GM12878 (cell line): ENCODE measurements around the gene ATG14. TPM values are rescaled to one million over a fixed set of nuclear protein-coding genes. Genes with fewer than 3 reads are reported as not detected.

ENCODE experiments used
- ATAC-seq: fragments of 200-7000 bp; cut with Tn5 transposase; 3 replicates; pipeline ENCODE4 v1.9.1; 2020; ENCODE audit warnings: mild to moderate bottlenecking, moderate library complexity
- BruUV-seq: library from RNA; stranded (reverse); fragments of 400-500 nt; replicated peaks from 2 replicates; lab custom pipeline; 2021; lab: Mats Ljungman, UMichigan
- CTCF ChIA-PET: fragments of 300-600 bp; sonication (Branson Sonifier 250); formaldehyde crosslinking; extraction: SDS; loops from one replicate; lab custom pipeline; 2021; ENCODE audit warnings: inconsistent platforms; lab: Yijun Ruan, JAX
- POLR2A ChIA-PET: fragments of 350-600 bp; formaldehyde crosslinking; extraction: SDS; loops from one replicate; lab custom pipeline; 2021; ENCODE audit warnings: inconsistent platforms; lab: Charles Lee
- RAD21 ChIA-PET: fragments of 300-600 bp; sonication (Branson Sonifier 250); formaldehyde crosslinking; loops from one replicate; lab custom pipeline; 2023; ENCODE audit warnings: antibody characterized with exemption; ENCODE audit not compliant: unreplicated experiment; lab: Charles Lee
- SMC1A ChIA-PET: fragments of 300-600 bp; sonication (Branson Sonifier 250); formaldehyde crosslinking; loops from one replicate; lab custom pipeline; 2023; ENCODE audit not compliant: unreplicated experiment, uncharacterized antibody; lab: Charles Lee
- DNase-seq: peaks from one replicate; pipeline ENCODE4 v3.0.0-alpha.2; 2011; ENCODE audit warnings: low read depth, low spot score
- FAIRE-seq: peaks from 3 replicates; lab custom pipeline; 2011; peaks lifted over from hg19 to GRCh38; lab: Jason Lieb, UNC
- H2AFZ ChIP-seq: 2 replicates; pipeline ENCODE4 v1.6.0; 2011; ENCODE audit warnings: low read depth, low read length, control low read depth; ENCODE audit not compliant: control insufficient read depth
- H3K27ac ChIP-seq: 2 replicates; pipeline ENCODE4 v1.5.1; 2011; ENCODE audit warnings: control low read depth; ENCODE audit not compliant: control insufficient read depth, insufficient read depth
- H3K27me3 ChIP-seq, 2 experiments: replicated peaks in 1 of 2; 2 replicates each; pipeline versions ENCODE4 v1.6.0 to v1.6.1; 2011; ENCODE audit warnings: low read length in 1 of 2; ENCODE audit not compliant: control insufficient read depth in 2 of 2, insufficient read depth in 2 of 2
- H3K36me3 ChIP-seq, 2 experiments: 2 replicates each; pipeline ENCODE4 v1.5.1; 2011; ENCODE audit warnings: low read length in 1 of 2; ENCODE audit not compliant: control insufficient read depth in 2 of 2, insufficient read depth in 2 of 2
- H3K4me1 ChIP-seq: 2 replicates; pipeline ENCODE4 v1.6.1; 2011; ENCODE audit warnings: mild to moderate bottlenecking, low read length, moderate library complexity, mixed read lengths; ENCODE audit not compliant: control insufficient read depth, insufficient read depth
- H3K4me2 ChIP-seq: 2 replicates; pipeline ENCODE4 v1.6.0; 2011; ENCODE audit warnings: control low read depth; ENCODE audit not compliant: control insufficient read depth, insufficient read depth
- H3K4me3 ChIP-seq: fragments of 200-600 bp; sonication (generic); 2 replicates; pipeline ENCODE4 v1.5.1; 2016
- H3K79me2 ChIP-seq: 2 replicates; pipeline ENCODE4 v1.6.0; 2011; ENCODE audit warnings: low read length; ENCODE audit not compliant: control insufficient read depth, insufficient read depth
- H3K9ac ChIP-seq: 2 replicates; pipeline ENCODE4 v1.8.0; 2011; ENCODE audit warnings: low read length, control low read depth, mixed read lengths; ENCODE audit not compliant: control insufficient read depth, insufficient read depth
- H3K9me3 ChIP-seq: replicated peaks from 3 replicates; pipeline ENCODE4 v1.5.1; 2011; ENCODE audit warnings: mild to moderate bottlenecking, low read length; ENCODE audit not compliant: control insufficient read depth, insufficient read depth
- H4K20me1 ChIP-seq: 2 replicates; pipeline ENCODE4 v1.6.0; 2011; ENCODE audit not compliant: control insufficient read depth, insufficient read depth
- CBFB ChIP-seq: IDR thresholded peaks from 2 replicates; pipeline ENCODE4 v1.6.1; 2016; ENCODE audit warnings: antibody characterized with exemption, low read depth
- CREM ChIP-seq: IDR thresholded peaks from 2 replicates; pipeline ENCODE4 v1.6.1; 2014; ENCODE audit warnings: antibody characterized with exemption, low read depth
- E4F1 ChIP-seq: fragments of 450-650 bp; IDR thresholded peaks from 2 replicates; pipeline ENCODE4 v1.6.1; 2018; ENCODE audit warnings: borderline replicate concordance, mild to moderate bottlenecking; ENCODE audit not compliant: partially characterized antibody
- IKZF1 ChIP-seq: fragments of 450-650 bp; conservative IDR thresholded peaks from 2 replicates; pipeline ENCODE4 v1.6.1; 2017; ENCODE audit warnings: antibody characterized with exemption, mild to moderate bottlenecking
- NRF1 ChIP-seq: conservative IDR thresholded peaks from 2 replicates; pipeline ENCODE4 v1.6.1; 2011; ENCODE audit warnings: mild to moderate bottlenecking, low read depth, low read length, improper control_type of control experiment
- POLR2AphosphoS5 ChIP-seq: IDR thresholded peaks from 2 replicates; pipeline ENCODE4 v1.6.1; 2011; ENCODE audit warnings: mild to moderate bottlenecking, low read length, inconsistent platforms
- RELA ChIP-seq: fragments of 450-650 bp; IDR thresholded peaks from 2 replicates; pipeline ENCODE4 v1.8.0; 2014; ENCODE audit warnings: borderline replicate concordance; ENCODE audit not compliant: partially characterized antibody
- SIN3A ChIP-seq: IDR thresholded peaks from 2 replicates; pipeline ENCODE4 v1.6.1; 2012; ENCODE audit warnings: low read depth, low read length, improper control_type of control experiment
- SPI1 ChIP-seq: IDR thresholded peaks from 2 replicates; pipeline ENCODE4 v1.6.1; 2011; ENCODE audit warnings: low read depth, mild to moderate bottlenecking, low read length, moderate library complexity, borderline replicate concordance; ENCODE audit not compliant: insufficient read depth
- TCF3 ChIP-seq: IDR thresholded peaks from 2 replicates; pipeline ENCODE4 v1.6.1; 2012; ENCODE audit warnings: low read depth, mild to moderate bottlenecking, low read length, borderline replicate concordance; ENCODE audit not compliant: insufficient read depth
- ZNF274 ChIP-seq: IDR thresholded peaks from one replicate; pipeline ENCODE4 v1.8.0; 2011; ENCODE audit not compliant: insufficient read length, insufficient read depth
- WGBS: methylation state at CpG from one replicate; pipeline ENCODE4 v1.1.6; 2016; ENCODE audit warnings: low lambda C conversion rate; ENCODE audit not compliant: insufficient replicate concordance, insufficient coverage; ENCODE audit errors: missing lambda C conversion rate; 5-methylcytosine and 5-hydroxymethylcytosine counted together
- in situ Hi-C: fragments of 300-500 bp; cut with MboI; formaldehyde crosslinking; loops from 9 replicates; pipeline ENCODE4 v1.14.3; 2018; ENCODE audit warnings: mixed read lengths
- intact Hi-C: fragments of 100-400 bp; cut with micrococcal nuclease; formaldehyde crosslinking; loops from one replicate; pipeline ENCODE4 v1.14.2; 2022; ENCODE audit not compliant: unreplicated experiment
- polyA plus RNA-seq, 11 experiments: library from polyadenylated mRNA; depleted of rRNA in 4 of 11; unstranded in 6 of 11; stranded (reverse) in 5 of 11; fragments of >200 nt; fragmentation: Nextera tagmentation in 4 of 11; fragmentation: Illumina TruSeq in 1 of 11; extraction: Ambion mirVana in 4 of 11; extraction: Trizol in 1 of 11; gene quantifications; 1 replicate in 1 of 11; 2 replicates in 10 of 11; pipeline versions ENCODE4 v1.2.1 to v1.2.3, GENCODE V29; 2011 to 2016; ENCODE audit warnings: inconsistent platforms in 2 of 11, missing spikeins in 2 of 11, low read depth in 1 of 11
- total RNA-seq, 4 experiments: library from RNA; depleted of rRNA in 3 of 4; stranded (reverse); fragments of >200 nt in 3 of 4; fragmentation: Illumina TruSeq in 1 of 4; extraction: Trizol in 1 of 4; gene quantifications; 2 replicates each; pipeline versions ENCODE4 v1.2.1 to v1.2.3, GENCODE V29; 2013 to 2021
- TF ChIP-seq, protein P1 (sequence below): fragments of 450-650 bp; IDR thresholded peaks from 2 replicates; pipeline ENCODE4 v1.6.1; 2017; ENCODE audit warnings: antibody characterized with exemption, mild to moderate bottlenecking, moderate library complexity
- TF ChIP-seq, protein P2 (sequence below): fragments of 450-650 bp; formaldehyde crosslinking; IDR thresholded peaks from 2 replicates; pipeline ENCODE4 v1.5.0; 2022; ENCODE audit warnings: mild to moderate bottlenecking, missing genetic modification characterization

The ATG14 gene
- total and polyA plus RNA-seq, 10 of the 15 experiments (the other 5 are each of a cell fraction or from before 2014, with no cell fraction given), result 1.1 to 6.4 (median 5.0) TPM

GRCh38 chr14:55347748-55348147 is 63.9 kb downstream of the ATG14 start:
- no peaks in the 10 kb centered on the region for H4K20me1 ChIP-seq
- in situ Hi-C loops, result no loop called here
- no peak overlapping the region for H2AFZ ChIP-seq
- BruUV-seq, result no TSS peak
- H3K36me3 ChIP-seq, result peaks cover 7 to 10% of the 10 kb centered on the region in 2 experiments
- H3K4me3 ChIP-seq, result no peak overlapping the region
- no peak for FAIRE-seq
- POLR2A ChIA-PET, result interaction anchor here (2.7 kb wide), 1 partner anchor 73 kb away, joined by 6 read pairs; no protein-coding TSS in a partner anchor
- TF ChIP-seq CBFB (no peak), ZNF274 (no peak), CREM (no peak), SIN3A (no peak), E4F1 (no peak), RELA (no peak), SPI1 (no peak), TCF3 (no peak), POLR2AphosphoS5 (no peak), NRF1 (no peak), IKZF1 (no peak)
- TF ChIP-seq, protein P1, sequence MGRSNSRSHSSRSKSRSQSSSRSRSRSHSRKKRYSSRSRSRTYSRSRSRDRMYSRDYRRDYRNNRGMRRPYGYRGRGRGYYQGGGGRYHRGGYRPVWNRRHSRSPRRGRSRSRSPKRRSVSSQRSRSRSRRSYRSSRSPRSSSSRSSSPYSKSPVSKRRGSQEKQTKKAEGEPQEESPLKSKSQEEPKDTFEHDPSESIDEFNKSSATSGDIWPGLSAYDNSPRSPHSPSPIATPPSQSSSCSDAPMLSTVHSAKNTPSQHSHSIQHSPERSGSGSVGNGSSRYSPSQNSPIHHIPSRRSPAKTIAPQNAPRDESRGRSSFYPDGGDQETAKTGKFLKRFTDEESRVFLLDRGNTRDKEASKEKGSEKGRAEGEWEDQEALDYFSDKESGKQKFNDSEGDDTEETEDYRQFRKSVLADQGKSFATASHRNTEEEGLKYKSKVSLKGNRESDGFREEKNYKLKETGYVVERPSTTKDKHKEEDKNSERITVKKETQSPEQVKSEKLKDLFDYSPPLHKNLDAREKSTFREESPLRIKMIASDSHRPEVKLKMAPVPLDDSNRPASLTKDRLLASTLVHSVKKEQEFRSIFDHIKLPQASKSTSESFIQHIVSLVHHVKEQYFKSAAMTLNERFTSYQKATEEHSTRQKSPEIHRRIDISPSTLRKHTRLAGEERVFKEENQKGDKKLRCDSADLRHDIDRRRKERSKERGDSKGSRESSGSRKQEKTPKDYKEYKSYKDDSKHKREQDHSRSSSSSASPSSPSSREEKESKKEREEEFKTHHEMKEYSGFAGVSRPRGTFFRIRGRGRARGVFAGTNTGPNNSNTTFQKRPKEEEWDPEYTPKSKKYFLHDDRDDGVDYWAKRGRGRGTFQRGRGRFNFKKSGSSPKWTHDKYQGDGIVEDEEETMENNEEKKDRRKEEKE, result no peak
- TF ChIP-seq, protein P2, sequence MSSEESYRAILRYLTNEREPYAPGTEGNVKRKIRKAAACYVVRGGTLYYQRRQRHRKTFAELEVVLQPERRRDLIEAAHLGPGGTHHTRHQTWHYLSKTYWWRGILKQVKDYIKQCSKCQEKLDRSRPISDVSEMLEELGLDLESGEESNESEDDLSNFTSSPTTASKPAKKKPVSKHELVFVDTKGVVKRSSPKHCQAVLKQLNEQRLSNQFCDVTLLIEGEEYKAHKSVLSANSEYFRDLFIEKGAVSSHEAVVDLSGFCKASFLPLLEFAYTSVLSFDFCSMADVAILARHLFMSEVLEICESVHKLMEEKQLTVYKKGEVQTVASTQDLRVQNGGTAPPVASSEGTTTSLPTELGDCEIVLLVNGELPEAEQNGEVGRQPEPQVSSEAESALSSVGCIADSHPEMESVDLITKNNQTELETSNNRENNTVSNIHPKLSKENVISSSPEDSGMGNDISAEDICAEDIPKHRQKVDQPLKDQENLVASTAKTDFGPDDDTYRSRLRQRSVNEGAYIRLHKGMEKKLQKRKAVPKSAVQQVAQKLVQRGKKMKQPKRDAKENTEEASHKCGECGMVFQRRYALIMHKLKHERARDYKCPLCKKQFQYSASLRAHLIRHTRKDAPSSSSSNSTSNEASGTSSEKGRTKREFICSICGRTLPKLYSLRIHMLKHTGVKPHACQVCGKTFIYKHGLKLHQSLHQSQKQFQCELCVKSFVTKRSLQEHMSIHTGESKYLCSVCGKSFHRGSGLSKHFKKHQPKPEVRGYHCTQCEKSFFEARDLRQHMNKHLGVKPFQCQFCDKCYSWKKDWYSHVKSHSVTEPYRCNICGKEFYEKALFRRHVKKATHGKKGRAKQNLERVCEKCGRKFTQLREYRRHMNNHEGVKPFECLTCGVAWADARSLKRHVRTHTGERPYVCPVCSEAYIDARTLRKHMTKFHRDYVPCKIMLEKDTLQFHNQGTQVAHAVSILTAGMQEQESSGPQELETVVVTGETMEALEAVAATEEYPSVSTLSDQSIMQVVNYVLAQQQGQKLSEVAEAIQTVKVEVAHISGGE (CRISPR knock-in tag), result no peak
- TF ChIP-seq, all 136 proteins: peak for 0
- Histone ChIP-seq H3K9me3 (no peaks in the 10 kb centered on the region), H3K4me2 (no peak overlapping the region), H3K27me3 (no peaks in the 10 kb centered on the region), H3K9ac (no peak overlapping the region), H3K79me2 (peaks cover 5% of the 10 kb centered on the region), H3K4me1 (peaks cover 11% of the 10 kb centered on the region), H3K27ac (no peak overlapping the region)
- intact Hi-C loops, result no loop called here
- no peak for ATAC-seq
- 94% methylated on average over 3 of the region's 3 CpGs for WGBS
- no peak for DNase-seq
- ChIA-PET CTCF (interaction anchor here (0.5 to 13.6 kb wide), 5 partner anchors 10 to 161 kb away, joined by 3 to 255 read pairs (median 6); partner anchors contain the start of gene FBXO34), RAD21 (interaction anchor here (0.5 to 5.0 kb wide), 4 partner anchors 10 to 76 kb away, joined by 3 to 28 read pairs (median 13); partner anchors contain the start of gene FBXO34), SMC1A (interaction anchor here (0.5 to 12.7 kb wide), 10 partner anchors 9 to 960 kb away, joined by 3 to 161 read pairs (median 4); partner anchors contain the start of gene FBXO34)
